ENCODE data around the gene KHK. TPM values are rescaled to one million over a fixed set of nuclear protein-coding genes. Genes with fewer than 3 reads are reported as not detected.

Gene KHK
- total and polyA plus RNA-seq, 2 of the 8 experiments (the other 6 are each of a cell fraction or from before 2014, with no cell fraction given) = 11.0 to 17.7 TPM

DNA sequence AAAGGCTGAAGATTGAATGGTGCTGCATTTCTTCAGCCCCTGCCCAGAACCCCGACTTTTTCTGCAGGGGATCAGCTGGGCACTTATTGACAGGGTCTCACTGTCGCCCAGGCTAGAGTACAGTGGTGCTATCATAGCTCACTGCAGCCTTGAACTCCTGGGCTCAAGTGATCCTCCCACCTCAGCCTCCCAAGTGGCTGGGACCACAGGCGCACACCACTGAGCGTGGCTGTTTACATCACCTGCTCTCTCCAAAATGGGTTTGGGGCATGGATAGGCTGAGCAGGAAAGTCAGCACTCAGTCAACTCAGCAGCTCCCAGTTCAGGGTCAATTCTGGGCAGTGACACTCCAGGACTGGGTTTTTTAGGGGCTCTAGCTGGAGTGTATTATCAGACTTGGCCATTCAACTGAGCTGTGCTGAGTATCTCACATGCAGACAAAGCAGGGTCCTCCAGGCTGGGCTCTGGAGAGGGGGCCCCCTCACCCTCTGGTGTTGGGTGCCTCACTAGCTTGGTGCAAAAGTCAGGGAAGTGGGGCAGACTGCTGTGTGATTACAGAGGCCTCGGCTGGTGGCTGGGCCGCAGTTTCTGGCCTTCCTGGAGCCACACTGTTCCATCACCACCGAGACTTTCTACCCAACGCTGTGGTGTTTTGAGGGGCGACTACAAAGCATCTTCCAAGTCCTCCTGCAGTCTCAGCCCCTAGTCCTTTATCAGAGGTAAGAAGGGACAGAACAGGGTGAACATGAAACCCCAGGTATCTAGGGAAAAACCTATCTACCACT is 41.5 kb downstream of the KHK start:
- Histone ChIP-seq H3K9me3 (ENCODE audit: insufficient read depth in 2 of 2, low read depth in 1 of 2, low read length in 1 of 2) (no peaks in the 10 kb centered on the region), H3K79me1 (ENCODE audit: low read depth, low read length) (no peaks in the 10 kb centered on the region; the same call in none of the 2 replicates), H3K36me3 (ENCODE audit: control insufficient read depth in 2 of 4, insufficient read depth in 4 of 4, low read length in 3 of 4) (peaks cover 2 to 26% (median 16%) of the 10 kb centered on the region in 4 experiments; a peak in 6 of 8 replicates), H4K91ac (replicated peaks; ENCODE audit: insufficient read length, low read length) (no peak overlapping the region), H3K23me2 (ENCODE audit: low read depth, low read length) (peaks cover 5% of the 10 kb centered on the region), H3K27me3 (replicated peaks in 1 of 4; ENCODE audit: control insufficient read depth in 3 of 4, extremely low read depth in 1 of 4, insufficient read depth in 3 of 4, low read length in 3 of 4) (peaks cover 0 to 7% (median 4%) of the 10 kb centered on the region in 4 experiments; a peak in 4 of 7 replicates), H3K18ac (ENCODE audit: extremely low read depth, low read length) (no peak overlapping the region), H3K4me3 (ENCODE audit: extremely low read depth in 1 of 4, insufficient read depth in 2 of 4, low read depth in 3 of 4, low read length in 4 of 4) (no peak overlapping the region), H2AK5ac (ENCODE audit: low read depth, low read length) (no peak overlapping the region), H4K8ac (ENCODE audit: extremely low read depth, insufficient read depth, low read length) (no peak overlapping the region), H3K23ac (ENCODE audit: insufficient read length) (no peak overlapping the region), H3K56ac (replicated peaks; ENCODE audit: insufficient read length, low read depth, low read length) (no peak overlapping the region), H3K14ac (ENCODE audit: insufficient read length) (no peak overlapping the region), H2AFZ (ENCODE audit: low read length) (no peak overlapping the region), H3K9ac (replicated peaks in 1 of 4; ENCODE audit: extremely low read depth in 1 of 4, low read depth in 3 of 4, low read length in 3 of 4) (no peak overlapping the region), H3K27ac (ENCODE audit: low read depth, low read length) (no peak overlapping the region), H3K4me1 (replicated peaks in 1 of 4; ENCODE audit: control insufficient read depth in 3 of 4, insufficient read depth in 4 of 4, low read length in 3 of 4) (peaks cover 0 to 7% (median 4%) of the 10 kb centered on the region in 4 experiments; a peak in 6 of 7 replicates), H2BK15ac (ENCODE audit: low read length) (no peak overlapping the region), H4K20me1 (replicated peaks in 1 of 2; ENCODE audit: control insufficient read depth in 1 of 2, insufficient read depth in 2 of 2, low read length in 2 of 2) (peaks cover 5 to 11% of the 10 kb centered on the region in 2 experiments), H3K4ac (replicated peaks; ENCODE audit: insufficient read length, low read depth, low read length) (no peak overlapping the region), H2BK20ac (ENCODE audit: low read length) (no peak overlapping the region), H2BK5ac (ENCODE audit: low read depth, low read length) (no peak overlapping the region), H2BK120ac (replicated peaks; ENCODE audit: low read depth, low read length) (no peak overlapping the region), H3K4me2 (ENCODE audit: insufficient read depth in 1 of 2, low read depth in 2 of 2, low read length in 2 of 2) (no peak overlapping the region), H2BK12ac (ENCODE audit: low read depth, low read length) (no peak overlapping the region), H4K5ac (ENCODE audit: insufficient read length, low read depth, low read length) (no peak overlapping the region), H3K79me2 (ENCODE audit: control insufficient read depth in 1 of 2, insufficient read depth in 2 of 2, low read length in 2 of 2) (peaks cover 0 to 6% of the 10 kb centered on the region in 2 experiments; a peak in 1 of 4 replicates)
- ChIA-PET POLR2A (ENCODE audit: partially characterized antibody) (interaction anchor here (0.6 to 1.2 kb wide), 2 partner anchors 9 to 71 kb away, joined by 3 to 4 read pairs; partner anchors contain the start of gene CGREF1), CTCF (ENCODE audit: partially characterized antibody) (interaction anchor here (0.9 to 3.1 kb wide), 5 partner anchors 16 to 63 kb away, joined by 3 to 10 read pairs (median 4); no protein-coding TSS in a partner anchor)
- DNase-seq (ENCODE audit: low read depth in 1 of 2, low spot score in 2 of 2) = no peak
- 91% methylated on average over 9 of the region's 9 CpGs; no CpG with 5 or more reads in 1 of the 2 experiments for WGBS, 2 experiments (ENCODE audit: extremely low coverage in 1 of 2, insufficient coverage in 1 of 2, insufficient read length in 1 of 2, insufficient replicate concordance in 2 of 2, low coverage in 1 of 2, low lambda C conversion rate in 2 of 2, missing lambda C conversion rate in 1 of 2)
- no peak for FAIRE-seq
- no peak for TF ChIP-seq SP4 (IDR thresholded peaks at IDR 0.05; ENCODE audit: low read length)
- no peak for TF ChIP-seq EGR1 (IDR thresholded peaks at IDR 0.05; ENCODE audit: borderline replicate concordance, low read depth, low read length)
- TF ChIP-seq RFX5 (IDR thresholded peaks at IDR 0.05; ENCODE audit: borderline replicate concordance, low read depth, low read length) = no peak
- TF ChIP-seq SRF (IDR thresholded peaks at IDR 0.05; ENCODE audit: low read depth, low read length) = no peak
- TF ChIP-seq JUND (IDR thresholded peaks at IDR 0.05; ENCODE audit: low read length) = no peak
- no peak for TF ChIP-seq EZH2 (IDR thresholded peaks at IDR 0.05; ENCODE audit: low read depth, low read length, severe bottlenecking)
- TF ChIP-seq HDAC2 (IDR thresholded peaks at IDR 0.05; ENCODE audit: borderline replicate concordance in 1 of 2, low read depth in 2 of 2, low read length in 2 of 2) = no peak
- TF ChIP-seq POU5F1 (IDR thresholded peaks at IDR 0.05; ENCODE audit: low read depth, low read length) = no peak
- no peak for TF ChIP-seq POLR2A (IDR thresholded peaks at IDR 0.05; ENCODE audit: control extremely low read depth in 1 of 2, low read depth in 2 of 2, low read length in 2 of 2)
- TF ChIP-seq, protein P1, sequence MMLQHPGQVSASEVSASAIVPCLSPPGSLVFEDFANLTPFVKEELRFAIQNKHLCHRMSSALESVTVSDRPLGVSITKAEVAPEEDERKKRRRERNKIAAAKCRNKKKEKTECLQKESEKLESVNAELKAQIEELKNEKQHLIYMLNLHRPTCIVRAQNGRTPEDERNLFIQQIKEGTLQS (IDR thresholded peaks at IDR 0.05; ENCODE audit: insufficient read depth, low read depth, low read length) = no peak
- no peak for TF ChIP-seq RXRA (IDR thresholded peaks at IDR 0.05; ENCODE audit: insufficient read depth, low read depth, low read length)
- no peak for TF ChIP-seq CHD2 (IDR thresholded peaks at IDR 0.05; ENCODE audit: low read length)
